Endodermal cell (in vitro differentiated cells): ENCODE data around the gene B4GALNT4. TPM values are rescaled to one million over a fixed set of nuclear protein-coding genes. Genes with fewer than 3 reads are reported as not detected.

Experiments used
- DNase-seq: peaks from one replicate; pipeline ENCODE4 v3.0.0-alpha.2; 2017
- H3K27ac ChIP-seq: 2 replicates; pipeline ENCODE4 v1.5.1; 2013; ENCODE audit warnings: mild to moderate bottlenecking, low read depth, low read length, moderate library complexity
- H3K27me3 ChIP-seq: 2 replicates; pipeline ENCODE4 v1.6.1; 2013; ENCODE audit warnings: mild to moderate bottlenecking, low read length, moderate library complexity; ENCODE audit not compliant: insufficient read depth, control insufficient read depth, poor library complexity, severe bottlenecking
- H3K36me3 ChIP-seq: 2 replicates; pipeline ENCODE4 v1.7.0; 2013; ENCODE audit warnings: mild to moderate bottlenecking, low read length, moderate library complexity; ENCODE audit not compliant: control insufficient read depth, insufficient read depth
- H3K4me1 ChIP-seq: one replicate; pipeline ENCODE4 v1.7.0; 2013; ENCODE audit warnings: low read length; ENCODE audit not compliant: control insufficient read depth, insufficient read depth
- H3K4me3 ChIP-seq: 2 replicates; pipeline ENCODE4 v1.5.1; 2013; ENCODE audit warnings: mild to moderate bottlenecking, low read length, moderate library complexity
- H3K9ac ChIP-seq: 2 replicates; pipeline ENCODE4 v1.6.1; 2013; ENCODE audit warnings: mild to moderate bottlenecking, low read length, moderate library complexity; ENCODE audit not compliant: poor library complexity, severe bottlenecking; ENCODE audit errors: extremely low read depth
- H3K9me3 ChIP-seq: 2 replicates; pipeline ENCODE4 v1.6.1; 2013; ENCODE audit warnings: mild to moderate bottlenecking, low read length, moderate library complexity; ENCODE audit not compliant: control insufficient read depth
- H3K27ac Mint-ChIP-seq: 2 replicates; pipeline ENCODE4 v1.8.0; 2020; ENCODE audit warnings: mixed read lengths
- H3K27me3 Mint-ChIP-seq: 2 replicates; pipeline ENCODE4 v1.8.0; 2021; ENCODE audit warnings: mild to moderate bottlenecking, mixed read lengths; ENCODE audit not compliant: insufficient read depth
- H3K36me3 Mint-ChIP-seq: 2 replicates; pipeline ENCODE4 v1.8.0; 2020; ENCODE audit warnings: low read depth, mixed read lengths
- H3K4me1 Mint-ChIP-seq: 2 replicates; pipeline ENCODE4 v1.8.0; 2020; ENCODE audit warnings: mixed read lengths
- H3K4me3 Mint-ChIP-seq: 2 replicates; pipeline ENCODE4 v1.8.0; 2020; ENCODE audit warnings: mild to moderate bottlenecking, moderate library complexity, mixed read lengths
- H3K9me3 Mint-ChIP-seq: 2 replicates; pipeline ENCODE4 v1.8.0; 2020; ENCODE audit warnings: mild to moderate bottlenecking, mixed read lengths
- WGBS, 2 experiments: methylation state at CpG; one replicate each; pipeline versions ENCODE4 v1.1.5 to v1.1.7; 2013; ENCODE audit warnings: missing lambda C conversion rate in 2 of 2, mixed read lengths in 1 of 2; ENCODE audit not compliant: insufficient coverage in 1 of 2, insufficient read length in 1 of 2; 5-methylcytosine and 5-hydroxymethylcytosine counted together
- total RNA-seq, 2 donors: library from RNA; stranded (reverse); fragmentation: NEBNext Ultra II Directional in 1 of 2; extraction: Animal tissue kit (Norgen Biotek cat#: 25700) in 1 of 2; gene quantifications; 2 replicates in 1 of 2; 3 replicates in 1 of 2; pipeline ENCODE4 v1.2.1, GENCODE V29; 2021
- TF ChIP-seq, protein P1 (sequence below): fragments of 200-600 bp; sonication (generic); conservative IDR thresholded peaks from 2 replicates; pipeline ENCODE4 v1.5.0; 2021; ENCODE audit warnings: antibody characterized with exemption, mild to moderate bottlenecking

Gene B4GALNT4
- total RNA-seq, 2 donors from 2014 or later = 109 to 118 TPM

DNA sequence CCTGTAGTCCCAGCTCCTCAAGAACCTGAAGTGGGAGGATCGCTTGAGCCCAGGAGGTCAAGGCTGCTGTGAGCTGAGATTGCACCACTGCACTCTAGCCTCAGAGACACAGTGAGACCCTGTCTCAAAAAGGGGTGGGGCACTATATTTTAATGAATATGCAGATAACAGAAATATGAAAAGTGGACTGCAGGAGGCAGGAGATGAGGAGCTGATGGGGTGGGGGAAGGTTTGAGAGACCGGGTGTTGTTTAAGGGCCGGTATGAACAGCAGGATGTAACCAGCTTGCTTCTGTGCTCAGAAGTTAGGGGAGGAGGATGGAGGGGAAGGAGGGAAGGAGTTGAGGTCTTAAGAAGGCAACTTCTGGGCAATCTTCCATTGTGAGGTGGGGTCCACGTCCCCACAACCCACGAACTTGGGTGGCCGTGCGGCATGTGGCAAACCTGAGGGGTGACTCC is 1.3 kb upstream of the B4GALNT4 start:
- Mint-ChIP-seq H3K9me3 (no peaks in the 10 kb centered on the region), H3K4me3 (peak overlapping the region; percentile 71), H3K4me1 (peaks cover 9% of the 10 kb centered on the region), H3K36me3 (peaks cover 15% of the 10 kb centered on the region), H3K27me3 (peaks cover 3% of the 10 kb centered on the region), H3K27ac (no peak overlapping the region)
- 65% methylated on average over 6 to 7 of the region's 7 CpGs for WGBS, 2 experiments
- no peak for DNase-seq
- H3K4me1 ChIP-seq = no peaks in the 10 kb centered on the region
- H3K27ac ChIP-seq = no peak overlapping the region
- TF ChIP-seq, protein P1, sequence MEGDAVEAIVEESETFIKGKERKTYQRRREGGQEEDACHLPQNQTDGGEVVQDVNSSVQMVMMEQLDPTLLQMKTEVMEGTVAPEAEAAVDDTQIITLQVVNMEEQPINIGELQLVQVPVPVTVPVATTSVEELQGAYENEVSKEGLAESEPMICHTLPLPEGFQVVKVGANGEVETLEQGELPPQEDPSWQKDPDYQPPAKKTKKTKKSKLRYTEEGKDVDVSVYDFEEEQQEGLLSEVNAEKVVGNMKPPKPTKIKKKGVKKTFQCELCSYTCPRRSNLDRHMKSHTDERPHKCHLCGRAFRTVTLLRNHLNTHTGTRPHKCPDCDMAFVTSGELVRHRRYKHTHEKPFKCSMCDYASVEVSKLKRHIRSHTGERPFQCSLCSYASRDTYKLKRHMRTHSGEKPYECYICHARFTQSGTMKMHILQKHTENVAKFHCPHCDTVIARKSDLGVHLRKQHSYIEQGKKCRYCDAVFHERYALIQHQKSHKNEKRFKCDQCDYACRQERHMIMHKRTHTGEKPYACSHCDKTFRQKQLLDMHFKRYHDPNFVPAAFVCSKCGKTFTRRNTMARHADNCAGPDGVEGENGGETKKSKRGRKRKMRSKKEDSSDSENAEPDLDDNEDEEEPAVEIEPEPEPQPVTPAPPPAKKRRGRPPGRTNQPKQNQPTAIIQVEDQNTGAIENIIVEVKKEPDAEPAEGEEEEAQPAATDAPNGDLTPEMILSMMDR = no peak
- no peak overlapping the region for H3K4me3 ChIP-seq
- H3K27me3 ChIP-seq = no peaks in the 10 kb centered on the region
- peaks cover 8% of the 10 kb centered on the region for H3K36me3 ChIP-seq
- no peaks in the 10 kb centered on the region for H3K9me3 ChIP-seq
- no peak overlapping the region for H3K9ac ChIP-seq

DNA sequence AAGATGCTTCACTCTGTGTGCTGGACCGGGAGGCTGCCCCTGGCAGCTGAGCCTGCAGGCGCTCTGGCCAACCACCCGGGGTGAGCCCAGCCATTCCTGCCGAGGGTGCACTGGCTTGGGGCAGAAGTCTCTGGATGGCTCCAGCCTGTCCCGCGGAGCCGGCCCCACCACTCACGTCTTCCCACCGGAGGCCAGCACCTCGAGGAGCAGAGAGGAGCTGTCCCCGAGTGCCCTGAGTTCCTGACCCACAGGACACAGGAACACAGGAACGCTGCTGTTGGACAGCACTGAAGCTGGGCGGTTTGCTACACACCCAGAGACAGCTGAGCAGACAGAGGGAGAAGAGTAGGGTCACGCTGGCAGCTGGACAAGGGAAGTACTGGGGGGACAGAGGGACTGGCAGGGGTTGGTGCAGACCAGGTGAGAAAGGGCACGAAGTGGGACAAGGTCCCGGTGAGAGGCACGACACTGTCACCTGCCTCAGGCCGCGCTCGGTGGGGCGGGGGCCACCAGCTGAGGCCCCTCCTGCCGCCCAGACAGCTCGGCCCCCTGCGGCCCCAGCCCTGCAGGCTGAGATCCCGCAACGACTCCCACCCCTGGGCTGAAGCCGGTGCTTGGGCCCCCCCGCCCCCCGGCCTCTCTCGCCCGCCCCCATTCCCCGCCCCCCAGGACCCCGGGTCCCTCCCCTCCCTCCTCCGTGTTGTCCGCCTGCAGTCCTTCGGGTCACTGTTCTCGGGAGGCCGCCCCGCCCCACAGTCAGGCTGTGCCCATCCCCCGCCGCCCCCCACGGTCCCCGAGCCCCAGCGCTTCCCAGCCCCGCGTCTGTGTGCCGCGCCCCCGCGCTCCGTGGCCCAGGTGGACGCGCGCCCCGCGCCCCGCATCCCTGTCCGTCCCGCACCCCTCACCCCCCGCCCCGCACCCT is 624 bp upstream of the B4GALNT4 start:
- Mint-ChIP-seq H3K4me1 (peaks cover 9% of the 10 kb centered on the region), H3K4me3 (peak overlapping the region; percentile 71), H3K9me3 (no peaks in the 10 kb centered on the region), H3K27me3 (peaks cover 3% of the 10 kb centered on the region), H3K36me3 (peaks cover 18% of the 10 kb centered on the region), H3K27ac (peak overlapping the region; percentile 82)
- Histone ChIP-seq H3K4me3 (no peak overlapping the region), H3K27me3 (no peaks in the 10 kb centered on the region), H3K36me3 (peaks cover 15% of the 10 kb centered on the region), H3K4me1 (no peaks in the 10 kb centered on the region), H3K9me3 (peaks cover 3% of the 10 kb centered on the region), H3K9ac (no peak overlapping the region), H3K27ac (no peak overlapping the region)
- peak; percentile 73 for DNase-seq
- 15 to 38% methylated on average over 10 to 26 of the region's 61 CpGs for WGBS, 2 experiments
- TF ChIP-seq, protein P1 = no peak

DNA sequence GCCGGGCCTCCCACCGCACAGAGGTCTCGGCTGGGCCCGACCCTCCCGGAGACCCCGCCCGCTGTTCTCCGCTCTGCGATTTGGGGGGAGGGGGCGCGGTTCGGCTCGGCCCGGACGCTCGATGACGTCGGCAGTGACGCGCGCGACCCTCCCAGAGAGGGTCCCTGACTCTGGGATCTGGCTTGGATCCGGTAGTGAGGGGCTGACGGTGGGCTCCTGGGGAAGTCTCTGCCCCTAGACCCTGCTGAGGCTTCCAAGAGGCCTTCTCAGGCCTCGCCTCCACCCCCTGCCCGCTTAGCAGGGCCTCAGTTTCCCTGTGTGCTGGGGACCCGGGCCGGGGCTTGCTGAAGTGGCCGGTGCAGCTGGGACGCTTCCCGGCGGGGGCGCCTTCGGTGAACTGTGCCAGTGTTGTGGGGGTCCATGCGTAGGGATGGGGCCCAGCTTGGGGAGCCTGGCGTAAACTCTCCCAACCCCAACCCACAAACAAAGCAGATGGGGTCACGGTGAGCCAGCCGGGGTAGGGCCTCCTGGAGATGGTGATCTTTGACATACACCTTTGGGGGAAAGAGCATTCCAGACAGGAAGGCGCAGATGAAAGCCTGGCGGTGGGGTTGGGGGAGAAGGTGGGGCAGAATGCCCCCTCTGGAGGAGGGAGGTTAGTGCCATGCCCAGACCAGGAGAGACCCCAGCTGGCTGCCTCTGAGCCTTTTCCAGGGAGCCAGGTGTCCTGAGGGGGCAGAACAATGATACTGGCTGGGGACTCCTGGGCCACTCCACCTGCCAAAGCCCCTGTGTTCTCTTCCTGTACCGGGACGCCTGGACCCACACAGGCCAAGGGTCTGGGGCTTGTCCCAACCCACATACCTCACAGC is 1.0 kb downstream of the B4GALNT4 start:
- peak; percentile 85 for DNase-seq
- TF ChIP-seq, protein P1 = peak; percentile 41
- Mint-ChIP-seq H3K4me1 (peaks cover 9% of the 10 kb centered on the region), H3K27ac (peak overlapping the region; percentile 93), H3K27me3 (peaks cover 3% of the 10 kb centered on the region), H3K9me3 (peaks cover 4% of the 10 kb centered on the region), H3K36me3 (peaks cover 25% of the 10 kb centered on the region), H3K4me3 (peak overlapping the region; percentile 75)
- H3K36me3 ChIP-seq = peaks cover 21% of the 10 kb centered on the region
- peak overlapping the region; percentile 81 for H3K9ac ChIP-seq
- 13% methylated on average over 21 to 42 of the region's 42 CpGs for WGBS, 2 experiments
- H3K27me3 ChIP-seq = no peaks in the 10 kb centered on the region
- peak overlapping the region; percentile 85 for H3K4me3 ChIP-seq
- H3K27ac ChIP-seq = peak overlapping the region; percentile 81
- H3K9me3 ChIP-seq = peaks cover 8% of the 10 kb centered on the region
- no peaks in the 10 kb centered on the region for H3K4me1 ChIP-seq
